Measurements from ENCODE around the gene ADAM8.
"Not testable (repeated sequence)": the region's sequence is repeated elsewhere in the genome, so short reads cannot be mapped to it uniquely, and the experiment has no call there.

The ADAM8 gene

DNA sequence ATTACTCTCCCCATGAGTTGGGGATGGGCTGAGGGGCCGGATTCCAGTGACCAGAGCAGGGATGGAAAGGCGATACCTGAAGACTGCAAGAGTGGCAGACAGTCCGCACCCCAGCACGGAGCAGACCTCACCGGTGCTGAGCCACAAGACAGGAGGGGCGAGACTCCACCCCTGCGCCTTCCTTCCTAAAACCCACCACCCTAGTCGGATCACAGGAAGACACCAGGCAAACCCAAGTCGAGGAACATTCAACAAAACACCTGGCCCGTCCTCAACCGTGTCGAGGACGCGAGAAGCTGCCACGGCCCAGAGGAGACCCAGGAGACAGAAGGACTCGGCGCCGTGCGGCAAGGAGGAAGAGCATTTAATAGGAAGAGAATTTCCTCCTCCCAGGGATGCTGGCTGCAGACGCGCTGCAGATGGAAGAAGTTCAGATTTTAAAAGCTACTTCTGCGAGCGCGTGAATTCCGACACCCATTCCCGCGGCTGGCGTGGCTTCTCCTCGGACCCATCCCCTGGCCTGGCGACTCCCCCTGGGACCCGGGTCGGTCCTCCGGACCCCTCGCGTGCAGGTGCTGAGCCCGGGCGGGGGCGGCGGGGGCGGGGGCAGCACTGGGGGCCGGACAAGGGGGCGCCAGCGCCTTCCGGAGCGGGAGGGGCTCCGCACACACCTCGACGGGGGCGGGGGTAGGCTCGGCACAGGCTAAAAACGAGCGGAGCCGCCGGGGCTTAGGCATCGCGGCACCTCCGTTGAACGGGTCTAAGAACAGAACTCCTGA is 47.2 kb downstream of the ADAM8 start:
- DNase-seq = no peak

DNA sequence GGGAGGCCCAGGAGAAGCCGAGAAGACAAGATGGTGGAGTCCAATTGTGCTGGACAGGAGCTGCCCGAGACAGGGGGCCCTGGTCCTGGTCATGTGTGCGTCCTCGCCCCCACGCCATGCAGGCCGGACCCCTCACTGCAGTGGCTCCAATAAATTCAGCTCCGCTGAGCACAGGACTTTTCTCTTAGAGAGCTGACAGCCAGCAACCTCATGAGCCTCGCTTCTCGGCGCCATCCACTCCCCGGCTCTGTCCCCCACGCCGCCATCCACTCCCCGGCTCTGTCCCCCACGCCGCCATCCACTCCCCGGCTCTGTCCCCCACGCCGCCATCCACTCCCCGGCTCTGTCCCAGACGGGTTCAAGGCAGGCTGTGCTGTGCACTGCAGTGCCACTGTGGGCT is 49.4 kb downstream of the ADAM8 start:
- DNase-seq = no peak

DNA sequence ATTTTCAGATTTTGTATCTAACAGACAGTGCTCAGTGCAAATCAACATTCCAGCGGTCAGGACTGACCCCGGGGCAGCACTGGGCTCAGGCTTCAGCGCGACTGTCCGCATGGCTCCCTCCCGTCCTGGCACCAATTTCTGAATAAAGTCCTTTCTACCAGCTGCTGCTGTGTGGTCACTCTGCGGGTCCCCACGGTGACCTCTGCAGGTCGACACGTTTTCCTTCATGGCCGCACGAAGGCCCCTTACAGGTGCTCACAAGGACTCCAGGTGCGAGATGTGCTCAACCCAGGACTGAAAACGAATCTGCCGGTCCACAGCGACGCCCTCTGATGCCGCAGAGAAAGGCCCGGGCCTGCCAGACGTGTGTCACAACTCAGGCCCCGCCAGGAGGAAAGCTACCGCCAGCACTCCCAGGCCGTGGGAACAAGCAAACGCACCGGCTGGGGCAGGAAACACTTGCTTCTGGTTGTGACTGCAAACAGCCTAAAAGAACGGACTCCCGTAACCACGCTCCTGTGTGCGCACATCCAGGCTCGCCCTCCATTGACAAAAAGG is 50.3 kb downstream of the ADAM8 start:
- DNase-seq = no peak

DNA sequence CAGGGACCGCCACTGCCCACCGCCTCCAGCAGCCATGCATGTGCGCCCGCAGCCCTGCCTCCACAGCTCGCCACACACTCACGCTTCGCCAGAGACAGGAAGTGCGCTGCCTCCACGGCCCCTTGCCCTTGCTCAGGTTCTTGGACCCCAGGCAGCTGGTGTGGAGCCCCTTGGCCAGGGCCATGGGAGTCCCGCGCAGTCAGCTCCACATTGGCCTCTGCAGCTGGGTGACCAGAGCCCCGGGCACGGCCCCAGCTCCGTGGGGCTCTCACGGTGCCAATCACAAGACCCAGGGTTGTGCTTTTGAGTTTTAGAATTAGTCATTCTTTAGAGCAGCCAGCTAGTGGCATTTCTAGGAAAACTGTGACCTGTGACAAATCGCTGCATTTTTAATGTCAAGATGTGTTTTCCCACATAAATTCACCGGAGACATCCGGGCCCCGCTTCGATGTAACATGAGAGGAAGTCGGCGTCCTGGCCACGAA is 50.9 kb downstream of the ADAM8 start:
- no peak for DNase-seq

DNA sequence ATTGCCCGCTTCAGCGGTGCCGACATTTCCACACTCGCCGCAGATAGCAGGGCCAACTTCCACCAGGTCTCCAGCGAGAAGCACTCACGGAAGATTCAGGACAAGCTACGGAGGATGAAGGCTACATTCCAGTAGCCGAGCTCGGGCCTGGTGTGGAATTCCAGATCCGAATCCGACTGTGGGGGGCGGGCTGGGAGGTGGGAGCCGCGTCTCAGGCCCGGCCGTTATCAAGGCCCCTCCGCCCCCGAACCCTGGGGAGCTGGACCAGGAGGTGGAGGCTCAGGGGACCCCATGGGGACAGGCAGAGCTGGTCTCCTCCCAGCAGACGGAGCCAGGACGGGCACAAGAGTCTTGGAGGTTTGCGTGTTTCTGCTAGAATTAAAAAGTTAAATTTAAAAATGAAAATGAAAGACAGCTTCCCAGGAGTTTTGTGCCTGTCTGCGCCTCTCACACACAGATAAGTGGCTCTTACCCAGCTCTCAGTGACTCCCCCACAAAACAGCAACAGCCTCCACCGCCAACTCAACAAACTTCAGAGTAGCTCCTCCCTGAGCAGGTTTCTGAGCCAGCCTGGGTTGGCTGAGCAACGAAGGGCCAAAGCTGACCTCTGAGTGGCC is 51.8 kb downstream of the ADAM8 start:
- DNase-seq = no peak

DNA sequence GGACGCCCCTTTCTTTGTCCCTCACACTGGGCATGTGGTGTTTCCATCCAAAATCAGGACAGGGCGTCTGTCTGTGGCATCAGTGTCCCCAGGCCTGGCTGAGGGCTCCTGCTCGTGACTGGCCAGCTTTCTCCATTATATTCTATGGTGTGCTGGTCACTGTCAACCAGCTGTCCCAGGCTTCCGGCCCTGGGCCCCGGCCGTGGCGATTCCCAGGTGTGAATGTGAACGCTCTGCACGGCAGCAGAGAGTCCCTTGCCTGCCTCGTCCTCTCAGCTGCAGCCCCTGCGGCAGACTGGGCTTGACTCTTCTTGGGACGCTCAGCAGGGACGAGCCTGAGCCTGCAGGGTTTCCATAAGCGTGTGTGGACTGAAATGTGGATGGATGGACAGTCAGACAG is 52.6 kb downstream of the ADAM8 start:
- no peak for DNase-seq

DNA sequence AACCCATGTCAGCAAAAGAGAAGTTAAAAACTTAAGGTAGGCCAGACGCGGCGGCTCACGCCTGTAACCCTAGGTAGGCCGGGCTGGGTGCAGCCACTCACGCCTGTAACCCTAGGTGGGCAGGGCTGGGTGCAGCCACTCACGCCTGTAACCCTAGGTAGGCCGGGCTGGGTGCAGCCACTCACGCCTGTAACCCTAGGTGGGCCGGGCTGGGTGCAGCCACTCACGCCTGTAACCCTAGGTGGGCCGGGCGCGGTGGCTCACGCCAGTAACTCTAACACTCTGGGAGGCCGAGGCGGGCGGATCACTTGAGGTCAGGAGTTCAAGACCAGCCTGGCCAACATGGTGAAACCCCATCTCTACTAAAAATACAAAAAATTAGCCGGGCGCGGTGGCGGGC is 54.9 kb downstream of the ADAM8 start:
- not testable (repeated sequence) for DNase-seq

DNA sequence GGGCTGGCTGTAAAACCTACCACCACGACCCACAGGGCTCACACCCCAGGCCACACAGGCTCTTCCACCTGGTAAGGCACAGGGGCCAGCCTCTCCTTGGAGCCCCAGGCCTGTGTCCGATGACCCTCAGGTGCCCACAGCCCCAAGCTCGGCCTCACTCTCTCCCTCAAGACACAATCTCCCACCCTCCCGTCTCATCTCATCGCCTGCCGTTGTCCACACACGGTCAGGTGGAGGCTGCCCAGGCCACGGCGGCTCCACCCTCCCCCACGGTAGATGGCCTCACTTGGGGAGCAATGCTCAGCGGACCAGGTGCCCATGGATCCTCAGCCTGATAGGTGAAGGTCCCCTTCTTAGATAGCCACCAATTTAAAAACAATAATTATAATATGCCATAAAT is 55.3 kb downstream of the ADAM8 start:
- no peak for DNase-seq

DNA sequence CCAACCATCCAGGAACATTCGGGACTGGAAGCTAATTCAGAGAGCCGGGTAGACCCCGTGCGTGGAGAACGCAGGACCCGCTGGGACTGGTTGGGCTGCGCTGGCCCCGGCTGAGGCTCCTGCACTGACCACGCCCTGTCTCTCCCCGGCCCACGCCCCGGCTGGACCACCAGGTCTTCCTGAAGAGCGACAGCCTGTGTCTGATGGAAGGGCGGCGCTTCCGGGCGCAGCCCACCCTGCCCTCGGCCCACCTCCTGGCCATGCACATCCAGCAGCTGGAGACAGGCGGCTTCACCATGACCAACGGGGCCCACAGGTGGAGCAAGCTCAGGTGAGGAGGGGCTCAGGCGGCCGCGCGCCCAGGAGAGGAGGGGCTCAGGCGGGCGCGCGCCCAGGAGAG is 56.9 kb downstream of the ADAM8 start:
- no peak for DNase-seq

DNA sequence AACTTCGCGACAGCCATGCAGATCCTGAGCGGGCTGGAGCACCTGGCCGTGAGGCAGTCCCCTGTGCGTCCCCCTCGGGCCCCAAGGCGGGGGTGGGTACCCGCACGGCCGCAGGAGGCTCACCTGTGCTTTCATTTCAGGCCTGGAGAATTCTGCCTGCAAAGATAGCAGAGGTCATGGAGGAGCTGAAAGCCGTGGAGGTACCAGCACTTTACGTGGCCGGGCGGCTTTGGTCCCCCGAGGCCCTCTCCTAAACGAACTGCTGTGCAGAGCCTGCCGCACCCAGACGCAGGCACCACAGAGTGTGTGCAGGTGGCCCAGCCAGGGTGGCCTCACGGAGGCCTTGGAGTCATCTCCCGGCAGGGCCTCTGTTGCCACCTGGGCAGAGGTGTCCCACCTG is 57.8 kb downstream of the ADAM8 start:
- no peak for DNase-seq

DNA sequence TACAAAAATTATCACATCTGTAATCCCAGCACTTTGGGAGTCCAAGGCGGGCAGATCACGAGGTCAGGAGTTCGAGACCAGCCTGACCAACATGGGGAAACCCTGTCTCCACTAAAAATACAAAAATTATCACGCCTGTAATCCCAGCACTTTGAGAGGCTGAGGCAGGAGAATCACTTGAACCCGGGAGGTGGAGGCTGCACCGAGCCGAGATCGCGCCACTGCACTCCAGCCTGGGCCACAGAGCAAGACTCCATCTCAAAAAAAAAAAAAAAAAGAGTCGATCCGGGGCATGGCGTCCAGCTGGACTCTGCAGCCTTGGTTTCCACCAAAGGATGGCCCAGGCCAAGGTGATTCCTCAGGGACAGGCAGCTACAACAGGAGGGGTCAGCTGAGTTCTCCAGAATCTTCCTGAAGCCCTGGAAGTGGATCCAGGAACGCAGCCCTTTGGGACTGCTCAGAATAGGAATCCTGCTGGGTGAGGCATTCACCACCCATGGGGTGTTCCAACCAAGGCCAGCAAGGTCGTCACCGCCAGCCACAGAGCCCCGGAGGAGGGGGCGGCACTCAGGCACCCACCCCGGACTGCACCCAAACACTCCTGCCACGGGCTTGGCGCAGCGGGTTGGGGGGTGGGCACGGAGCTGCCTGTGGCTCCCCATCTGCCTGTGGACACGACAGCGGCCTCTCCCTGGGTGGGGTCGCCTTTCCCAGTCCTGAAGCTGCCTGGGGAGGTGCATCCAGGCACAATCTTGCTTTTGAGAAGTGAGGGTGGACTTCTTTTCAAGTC is 58.7 kb downstream of the ADAM8 start:
- no peak for DNase-seq

DNA sequence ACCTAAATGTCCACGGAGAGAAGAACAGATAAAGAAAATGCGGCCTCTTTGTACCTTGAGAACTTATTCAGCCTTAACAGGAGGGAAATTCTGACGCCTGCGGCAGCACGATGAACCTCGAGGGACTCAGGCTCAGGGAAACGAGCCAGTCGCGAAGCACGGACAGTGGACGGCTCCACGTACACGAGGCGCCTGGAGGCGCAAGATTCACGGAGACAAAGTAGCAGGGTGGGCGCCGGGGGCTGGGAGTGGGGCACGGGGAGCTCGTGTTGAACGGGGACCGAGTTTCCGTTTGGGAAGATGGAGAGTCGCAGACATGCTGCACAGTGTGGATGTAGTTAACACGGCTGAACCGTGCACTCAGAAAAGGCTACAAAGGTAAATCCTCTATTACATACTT is 59.9 kb downstream of the ADAM8 start:
- no peak for DNase-seq

DNA sequence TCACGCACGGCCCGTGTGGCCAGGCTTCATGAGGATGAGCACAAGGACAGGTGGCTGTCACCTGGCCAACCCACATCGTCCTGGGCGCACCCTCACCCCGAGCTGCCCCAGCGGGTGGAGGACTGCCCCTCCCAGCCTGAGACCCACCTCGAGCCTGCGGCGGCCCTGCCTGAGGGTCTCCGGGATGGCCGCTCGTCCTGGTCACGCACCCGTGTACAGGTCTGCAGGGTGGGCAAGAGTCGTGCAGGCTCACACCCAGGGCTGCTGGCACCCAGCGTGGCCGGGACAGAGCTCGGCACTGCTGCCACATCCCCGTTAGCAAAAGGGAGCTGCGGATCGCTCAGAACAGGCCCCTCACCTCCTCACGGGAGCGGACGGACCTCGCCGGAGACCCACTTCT is 61.1 kb downstream of the ADAM8 start:
- no peak for DNase-seq

DNA sequence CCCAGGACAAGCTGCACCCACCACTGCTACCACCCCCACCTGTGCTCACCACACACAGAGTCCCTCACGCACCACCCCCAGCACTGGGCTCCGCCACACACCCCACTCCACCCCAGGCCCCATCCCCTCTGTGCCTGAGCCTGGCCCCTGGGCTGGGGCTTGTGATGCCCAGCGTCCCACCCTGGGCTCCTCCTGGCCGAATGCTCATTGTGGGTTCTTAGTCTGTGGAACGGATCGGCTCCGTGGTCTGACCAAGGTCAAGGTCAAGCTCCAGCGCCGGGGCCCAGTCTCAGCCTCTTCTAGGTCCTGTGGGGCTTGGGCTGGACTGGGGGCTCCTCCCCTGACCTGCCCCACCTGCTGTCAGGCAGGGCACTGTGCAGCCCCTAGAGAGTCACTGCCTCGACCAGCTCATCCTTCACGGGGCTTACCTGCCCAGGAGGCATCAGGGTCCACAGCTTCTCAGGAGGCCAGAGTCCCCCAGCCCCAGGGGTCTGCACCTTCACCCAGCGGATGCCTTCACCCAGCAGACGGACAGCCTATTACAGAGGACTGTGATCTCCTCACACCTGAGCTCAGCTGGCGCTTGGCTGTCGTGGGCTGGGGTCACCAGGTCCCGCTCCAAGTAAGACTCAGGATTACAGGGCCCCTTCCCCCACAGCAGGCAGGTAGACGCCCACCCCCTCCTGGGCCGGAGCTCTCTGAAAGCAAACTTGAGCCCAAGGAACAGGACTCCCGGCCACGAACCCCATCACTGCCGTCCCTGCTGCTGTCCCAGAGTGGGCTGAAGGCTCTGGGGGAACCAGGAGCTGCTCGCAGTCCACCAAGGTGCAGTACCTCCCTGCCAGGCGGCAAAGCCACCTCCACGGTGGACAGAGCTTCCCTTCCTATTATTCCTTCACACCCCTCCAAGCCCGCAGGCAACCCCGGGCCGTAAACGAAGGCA is 61.9 kb downstream of the ADAM8 start:
- no peak for DNase-seq

DNA sequence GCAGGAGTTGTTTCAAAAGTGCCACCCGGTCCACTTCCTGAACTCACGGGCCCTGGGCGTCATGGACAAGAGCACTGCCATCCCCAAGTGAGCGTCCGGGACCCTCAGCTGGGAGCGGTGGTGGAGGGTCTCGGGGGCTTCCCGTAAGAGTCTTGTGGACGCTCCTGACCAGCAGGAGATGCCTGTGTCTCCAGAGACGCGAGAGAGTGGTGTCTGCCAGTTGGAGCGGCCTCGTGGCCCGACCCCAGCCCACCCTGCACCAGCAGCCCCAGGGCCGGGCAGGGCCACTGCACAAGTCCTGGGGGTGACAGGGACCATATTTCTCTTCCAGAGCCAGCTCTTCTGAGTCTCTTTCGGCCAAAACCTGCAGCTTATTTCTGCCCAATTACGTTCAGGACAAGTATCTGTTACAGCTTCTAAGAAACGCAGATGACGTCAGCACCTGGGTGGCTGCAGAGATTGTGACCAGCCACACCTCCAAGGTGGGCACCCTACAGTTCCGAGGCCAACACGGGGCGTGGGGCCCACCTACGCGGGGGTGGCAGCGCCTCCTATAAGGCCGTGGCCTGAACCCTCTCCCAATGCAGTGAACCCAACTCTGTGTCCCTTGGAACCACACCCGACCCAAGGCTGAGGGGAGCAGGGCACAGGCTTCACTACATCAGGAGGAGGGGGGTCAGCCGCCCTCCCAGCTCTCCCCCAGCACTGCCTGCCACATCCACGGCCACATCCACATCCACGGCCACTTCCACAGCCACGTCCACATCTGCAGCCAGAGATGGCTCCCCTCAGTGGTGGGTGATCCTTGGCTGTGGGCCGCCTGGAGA is 62.8 kb downstream of the ADAM8 start:
- DNase-seq = no peak

DNA sequence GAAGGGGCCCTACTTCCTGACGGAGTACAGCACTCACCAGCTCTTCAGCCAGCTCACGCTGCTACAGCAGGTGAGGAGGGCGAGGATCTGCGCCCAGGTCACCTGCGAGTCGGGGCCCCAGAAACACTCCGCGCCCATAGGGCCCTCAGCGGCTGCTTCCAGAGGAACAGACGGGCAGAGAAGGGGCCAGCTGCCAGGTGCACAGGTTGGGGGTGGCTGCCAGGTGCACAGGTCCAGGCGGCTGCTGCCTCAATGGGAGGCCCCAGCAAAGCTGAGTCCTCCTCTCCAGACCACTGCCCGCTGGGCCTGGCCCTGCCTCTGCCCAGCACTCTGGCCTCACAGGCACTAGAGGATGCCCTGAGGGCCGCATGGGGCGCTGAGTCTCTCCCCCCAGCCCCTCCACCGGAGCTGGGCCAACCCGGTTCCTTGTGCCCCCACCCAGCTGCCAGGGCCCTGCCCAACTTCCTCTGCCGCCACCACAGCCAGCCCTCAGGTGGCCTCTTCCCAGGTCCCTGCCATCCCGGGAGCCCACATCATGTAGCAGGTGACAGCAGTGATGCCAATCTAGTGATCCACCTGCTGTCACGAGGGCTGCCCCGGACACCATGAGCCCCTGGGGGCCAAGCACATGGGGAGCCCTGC is 63.7 kb downstream of the ADAM8 start:
- DNase-seq = no peak

All from hematopoietic multipotent progenitor cell treated with erythropoietin and hydrocortisone succinate and interleukin-3 and kit ligand, for 4 days (in vitro differentiated cells).